Stimulated activated memory B cell treated with anti-CD40 and anti-IgM and Interleukin-4, amounts not matched to agents 10 μg/mL and 1 μg/mL and 100 μg/mL, for 72 hours (primary cell): Measurements from ENCODE around the gene SNAP47.
A peak's percentile ranks its signal among the peaks of the same experiment; 100 is the strongest.
"Not testable (repeated sequence)": the region's sequence is repeated elsewhere in the genome, so short reads cannot be mapped to it uniquely, and the experiment has no call there.

Source experiments
- ATAC-seq: fragments of 150-1000 bp; cut with Tn5 transposase; 2 replicates; pipeline ENCODE4 v1.10.0; 2021
- H3K27ac Mint-ChIP-seq: one replicate; pipeline ENCODE4 v1.8.0; 2022; ENCODE audit warnings: mild to moderate bottlenecking, mixed read lengths
- H3K27me3 Mint-ChIP-seq: one replicate; pipeline ENCODE4 v1.8.0; 2022; ENCODE audit warnings: mixed read lengths
- H3K36me3 Mint-ChIP-seq: one replicate; pipeline ENCODE4 v1.8.0; 2022; ENCODE audit warnings: mixed read lengths
- H3K4me1 Mint-ChIP-seq: one replicate; pipeline ENCODE4 v1.8.0; 2022; ENCODE audit warnings: mixed read lengths
- H3K4me3 Mint-ChIP-seq: one replicate; pipeline ENCODE4 v1.8.0; 2022; ENCODE audit warnings: mild to moderate bottlenecking, moderate library complexity, mixed read lengths
- H3K9me3 Mint-ChIP-seq: one replicate; pipeline ENCODE4 v1.8.0; 2022; ENCODE audit warnings: mixed read lengths

SNAP47 gene

GRCh38 chr1:227734856-227735538 is at the start of gene SNAP47, which contains the start of gene JMJD4:
Gene SNAP47 (plus strand): TSS chr1:227735435. CDS start chr1:227747737, 12,302 bp downstream.
Gene JMJD4 (minus strand): TSS chr1:227735302. CDS start chr1:227735273, 29 bp downstream.
- Mint-ChIP-seq H3K9me3 (no peaks in the 10 kb centered on the region), H3K27ac (peak within 1 kb of the TSS; percentile 87), H3K36me3 (peaks cover 24% of the 10 kb centered on the region), H3K27me3 (no peaks in the 10 kb centered on the region), H3K4me3 (peak within 1 kb of the TSS; percentile 97), H3K4me1 (peaks cover 68% of the 10 kb centered on the region)
- ATAC-seq: peak; percentile 94

GRCh38 chr1:227685807-227686206 is 49.4 kb upstream of the SNAP47 start:
- H3K9me3 Mint-ChIP-seq: peaks cover 27% of the 10 kb centered on the region
- H3K4me1 Mint-ChIP-seq: no peaks in the 10 kb centered on the region
- H3K27me3 Mint-ChIP-seq: no peaks in the 10 kb centered on the region
- no peak overlapping the region for H3K27ac Mint-ChIP-seq
- no peak overlapping the region for H3K4me3 Mint-ChIP-seq
- H3K36me3 Mint-ChIP-seq: peaks cover 9% of the 10 kb centered on the region
- no peak for ATAC-seq

GRCh38 chr1:227697321-227697864 is 37.8 kb upstream of the SNAP47 start:
- peaks cover 50% of the 10 kb centered on the region for H3K9me3 Mint-ChIP-seq
- no peak overlapping the region for H3K4me3 Mint-ChIP-seq
- ATAC-seq: no peak
- H3K27ac Mint-ChIP-seq: no peak overlapping the region
- no peaks in the 10 kb centered on the region for H3K4me1 Mint-ChIP-seq
- peaks cover 9% of the 10 kb centered on the region for H3K27me3 Mint-ChIP-seq
- peaks cover 10% of the 10 kb centered on the region for H3K36me3 Mint-ChIP-seq

- not testable (repeated sequence) for H3K4me1 Mint-ChIP-seq, H3K4me3 Mint-ChIP-seq, ATAC-seq, H3K27me3 Mint-ChIP-seq, H3K27ac Mint-ChIP-seq
- Mint-ChIP-seq H3K36me3 (peaks cover 10% of the 10 kb centered on the region), H3K9me3 (peaks cover 53% of the 10 kb centered on the region)
Measured at GRCh38 chr1:227701631-227702030, 33.6 kb upstream of the SNAP47 start.

- peaks cover 8% of the 10 kb centered on the region for H3K36me3 Mint-ChIP-seq
- peaks cover 7% of the 10 kb centered on the region for H3K4me1 Mint-ChIP-seq
- H3K4me3 Mint-ChIP-seq: no peak overlapping the region
- peaks cover 33% of the 10 kb centered on the region for H3K9me3 Mint-ChIP-seq
- ATAC-seq: no peak
- H3K27me3 Mint-ChIP-seq: no peaks in the 10 kb centered on the region
- H3K27ac Mint-ChIP-seq: no peak overlapping the region
Measured at GRCh38 chr1:227707846-227708245, 27.4 kb upstream of the SNAP47 start.

- ATAC-seq: no peak
- Mint-ChIP-seq H3K9me3 (peaks cover 29% of the 10 kb centered on the region), H3K27ac (no peak overlapping the region), H3K4me1 (peaks cover 7% of the 10 kb centered on the region), H3K27me3 (no peaks in the 10 kb centered on the region), H3K36me3 (peaks cover 14% of the 10 kb centered on the region), H3K4me3 (no peak overlapping the region)
Measured at GRCh38 chr1:227709451-227709850, 25.8 kb upstream of the SNAP47 start.

- H3K27ac Mint-ChIP-seq, H3K27me3 Mint-ChIP-seq, H3K4me3 Mint-ChIP-seq, ATAC-seq, H3K4me1 Mint-ChIP-seq: not testable (repeated sequence)
- Mint-ChIP-seq H3K36me3 (peaks cover 15% of the 10 kb centered on the region), H3K9me3 (peaks cover 35% of the 10 kb centered on the region)
Measured at GRCh38 chr1:227710474-227710873, 24.8 kb upstream of the SNAP47 start.

- no peak for ATAC-seq
- Mint-ChIP-seq H3K4me3 (no peak overlapping the region), H3K9me3 (peaks cover 38% of the 10 kb centered on the region), H3K27ac (no peak overlapping the region), H3K4me1 (peaks cover 7% of the 10 kb centered on the region), H3K36me3 (peaks cover 13% of the 10 kb centered on the region), H3K27me3 (no peaks in the 10 kb centered on the region)
Measured at GRCh38 chr1:227712648-227713047, 22.6 kb upstream of the SNAP47 start.

GRCh38 chr1:227718932-227719331 is 16.3 kb upstream of the SNAP47 start:
- H3K27ac Mint-ChIP-seq: no peak overlapping the region
- peaks cover 54% of the 10 kb centered on the region for H3K9me3 Mint-ChIP-seq

GRCh38 chr1:227723474-227723873 is 11.8 kb upstream of the SNAP47 start:
- Mint-ChIP-seq H3K27me3 (no peaks in the 10 kb centered on the region), H3K9me3 (peaks cover 31% of the 10 kb centered on the region), H3K4me1 (peaks cover 20% of the 10 kb centered on the region), H3K36me3 (peaks cover 12% of the 10 kb centered on the region), H3K27ac (no peak overlapping the region), H3K4me3 (no peak overlapping the region)
- ATAC-seq: no peak

More at GRCh38 chr1:227718932-227719331, 16.3 kb upstream of the SNAP47 start:
- no peak for ATAC-seq
- H3K4me3 Mint-ChIP-seq: no peak overlapping the region
- H3K27me3 Mint-ChIP-seq: no peaks in the 10 kb centered on the region
- H3K36me3 Mint-ChIP-seq: peaks cover 18% of the 10 kb centered on the region
- no peaks in the 10 kb centered on the region for H3K4me1 Mint-ChIP-seq

- no peak overlapping the region for H3K4me3 Mint-ChIP-seq
- peaks cover 36% of the 10 kb centered on the region for H3K4me1 Mint-ChIP-seq
- no peak overlapping the region for H3K27ac Mint-ChIP-seq
- H3K9me3 Mint-ChIP-seq: peaks cover 20% of the 10 kb centered on the region
- no peak for ATAC-seq
- peaks cover 4% of the 10 kb centered on the region for H3K36me3 Mint-ChIP-seq
- H3K27me3 Mint-ChIP-seq: no peaks in the 10 kb centered on the region
Measured at GRCh38 chr1:227725046-227725445, 10.2 kb upstream of the SNAP47 start.

- no peaks in the 10 kb centered on the region for H3K36me3 Mint-ChIP-seq
- H3K27ac Mint-ChIP-seq: no peak overlapping the region
- H3K4me3 Mint-ChIP-seq: no peak overlapping the region
Measured at GRCh38 chr1:227726318-227726717, 8.9 kb upstream of the SNAP47 start.

GRCh38 chr1:227726924-227727599 is 8.2 kb upstream of the SNAP47 start:
- Mint-ChIP-seq H3K36me3 (peaks cover under 1% of the 10 kb centered on the region), H3K27ac (peak overlapping the region; percentile 80), H3K9me3 (peaks cover 8% of the 10 kb centered on the region), H3K4me3 (peak overlapping the region; percentile 3), H3K4me1 (peaks cover 40% of the 10 kb centered on the region), H3K27me3 (no peaks in the 10 kb centered on the region)
- peak; percentile 61 for ATAC-seq

More at GRCh38 chr1:227726318-227726717, 8.9 kb upstream of the SNAP47 start:
- Mint-ChIP-seq H3K4me1 (peaks cover 40% of the 10 kb centered on the region), H3K9me3 (peaks cover 12% of the 10 kb centered on the region), H3K27me3 (no peaks in the 10 kb centered on the region)
- ATAC-seq: no peak

- Mint-ChIP-seq H3K4me1 (peaks cover 46% of the 10 kb centered on the region), H3K27ac (peak overlapping the region; percentile 80), H3K36me3 (peaks cover 12% of the 10 kb centered on the region), H3K27me3 (no peaks in the 10 kb centered on the region), H3K4me3 (peak overlapping the region; percentile 92), H3K9me3 (no peaks in the 10 kb centered on the region)
- peak; percentile 69 for ATAC-seq
Measured at GRCh38 chr1:227728059-227728891, 7.0 kb upstream of the SNAP47 start.

- no peaks in the 10 kb centered on the region for H3K9me3 Mint-ChIP-seq
- H3K4me3 Mint-ChIP-seq: peak overlapping the region; percentile 92
- peaks cover 52% of the 10 kb centered on the region for H3K4me1 Mint-ChIP-seq
- H3K27ac Mint-ChIP-seq: peak overlapping the region; percentile 80
- H3K36me3 Mint-ChIP-seq: peaks cover 12% of the 10 kb centered on the region
- no peak for ATAC-seq
- H3K27me3 Mint-ChIP-seq: no peaks in the 10 kb centered on the region
Measured at GRCh38 chr1:227728892-227729143, 6.4 kb upstream of the SNAP47 start.
